Measurements from ENCODE around the gene CCR6.

CCR6 gene

GRCh38 chr6:167141667-167142432 is 19.0 kb downstream of the CCR6 start:
- no peak for TF ChIP-seq CTCF (IDR thresholded peaks at IDR 0.05)
- Histone ChIP-seq H3K27ac (no peak overlapping the region), H3K4me3 (no peak overlapping the region)
- DNase-seq (ENCODE audit: low spot score), result no peak

GRCh38 chr6:167142433-167142761 is 19.5 kb downstream of the CCR6 start:
- no peak for DNase-seq (ENCODE audit: low spot score)
- Histone ChIP-seq H3K4me3 (no peak overlapping the region), H3K27ac (no peak overlapping the region)
- no peak for TF ChIP-seq CTCF (IDR thresholded peaks at IDR 0.05)

GRCh38 chr6:167143041-167143440 is 20.1 kb downstream of the CCR6 start:
- Histone ChIP-seq H3K27ac (no peak overlapping the region), H3K4me3 (no peak overlapping the region)
- DNase-seq (ENCODE audit: low spot score), result no peak
- no peak for TF ChIP-seq CTCF (IDR thresholded peaks at IDR 0.05)

- no peak for DNase-seq (ENCODE audit: low spot score)
- no peak overlapping the region for H3K27ac ChIP-seq
- H3K4me3 ChIP-seq, result no peak overlapping the region
- TF ChIP-seq CTCF (IDR thresholded peaks at IDR 0.05), result no peak
Measured at GRCh38 chr6:167145461-167145860, 22.6 kb downstream of the CCR6 start.

GRCh38 chr6:167146135-167146534 is 23.2 kb downstream of the CCR6 start:
- no peak for TF ChIP-seq CTCF (IDR thresholded peaks at IDR 0.05)
- Histone ChIP-seq H3K4me3 (no peak overlapping the region), H3K27ac (no peak overlapping the region)
- DNase-seq (ENCODE audit: low spot score), result no peak

- DNase-seq (ENCODE audit: low spot score), result no peak
- H3K4me3 ChIP-seq, result no peak overlapping the region
Measured at GRCh38 chr6:167146977-167147376, 24.1 kb downstream of the CCR6 start.

More at GRCh38 chr6:167146977-167147376, 24.1 kb downstream of the CCR6 start:
- TF ChIP-seq CTCF (IDR thresholded peaks at IDR 0.05), result no peak
- no peak overlapping the region for H3K27ac ChIP-seq

All from coronary artery (tissue), 2 donors.